Mesendoderm (in vitro differentiated cells): ENCODE data around the gene SWAP70.

Experiments
- DNase-seq: peaks from one replicate; pipeline ENCODE4 v3.0.0; 2013
- H2AK5ac ChIP-seq: 2 replicates; pipeline ENCODE4 v1.6.1; 2013; ENCODE audit warnings: low read length, inconsistent platforms
- H2BK120ac ChIP-seq: 2 replicates; pipeline ENCODE4 v1.6.1; 2013; ENCODE audit warnings: low read depth, mild to moderate bottlenecking, low read length, moderate library complexity, mixed read lengths
- H2BK15ac ChIP-seq: replicated peaks from 2 replicates; pipeline ENCODE4 v1.6.1; 2013; ENCODE audit warnings: low read depth, mild to moderate bottlenecking, moderate library complexity
- H2BK5ac ChIP-seq: 2 replicates; pipeline ENCODE4 v1.6.1; 2013; ENCODE audit warnings: low read length, inconsistent platforms
- H3K18ac ChIP-seq: 2 replicates; pipeline ENCODE4 v1.6.1; 2013; ENCODE audit warnings: mild to moderate bottlenecking, low read length, mixed read lengths
- H3K23ac ChIP-seq: one replicate; pipeline ENCODE4 v1.6.1; 2013; ENCODE audit warnings: low read length
- H3K27ac ChIP-seq: 2 replicates; pipeline ENCODE4 v1.5.1; 2013; ENCODE audit warnings: low read depth, mild to moderate bottlenecking, inconsistent platforms, low read length, moderate library complexity
- H3K27me3 ChIP-seq: 2 replicates; pipeline ENCODE4 v1.6.1; 2013; ENCODE audit warnings: low read length, control low read depth, mild to moderate bottlenecking, inconsistent platforms; ENCODE audit not compliant: insufficient read depth, poor library complexity
- H3K36me3 ChIP-seq: 2 replicates; pipeline ENCODE4 v1.6.1; 2013; ENCODE audit warnings: low read length, inconsistent platforms; ENCODE audit not compliant: control insufficient read depth, insufficient read depth
- H3K4ac ChIP-seq: one replicate; pipeline ENCODE4 v1.6.1; 2013; ENCODE audit warnings: low read depth, mild to moderate bottlenecking, low read length, moderate library complexity
- H3K4me1 ChIP-seq: 2 replicates; pipeline ENCODE4 v1.6.1; 2013; ENCODE audit warnings: low read depth, low read length, inconsistent platforms; ENCODE audit not compliant: control insufficient read depth
- H3K4me2 ChIP-seq: 2 replicates; pipeline ENCODE4 v1.6.1; 2013; ENCODE audit warnings: low read length
- H3K4me3 ChIP-seq: 2 replicates; pipeline ENCODE4 v1.5.1; 2013; ENCODE audit warnings: mild to moderate bottlenecking, low read length
- H3K56ac ChIP-seq: one replicate; pipeline ENCODE4 v1.6.1; 2013; ENCODE audit warnings: low read length
- H3K79me1 ChIP-seq: 2 replicates; pipeline ENCODE4 v1.6.1; 2013; ENCODE audit warnings: low read length, inconsistent platforms
- H3K79me2 ChIP-seq: 2 replicates; pipeline ENCODE4 v1.6.1; 2013; ENCODE audit warnings: mild to moderate bottlenecking, low read length; ENCODE audit not compliant: control insufficient read depth, insufficient read depth
- H3K9ac ChIP-seq: 2 replicates; pipeline ENCODE4 v1.6.1; 2013; ENCODE audit warnings: low read length, inconsistent platforms
- H4K5ac ChIP-seq: one replicate; pipeline ENCODE4 v1.6.1; 2013; ENCODE audit warnings: low read length
- H4K8ac ChIP-seq: one replicate; pipeline ENCODE4 v1.6.1; 2013; ENCODE audit warnings: low read depth, mild to moderate bottlenecking, control low read depth, low read length, moderate library complexity
- WGBS: extraction: QIAGEN DNeasy Blood & Tissue Kit; methylation state at CpG from one replicate; pipeline ENCODE4 v1.1.7; 2013; ENCODE audit warnings: low lambda C conversion rate, missing lambda C conversion rate; ENCODE audit not compliant: insufficient coverage; ENCODE audit errors: extremely low coverage; 5-methylcytosine and 5-hydroxymethylcytosine counted together

Gene SWAP70

DNA sequence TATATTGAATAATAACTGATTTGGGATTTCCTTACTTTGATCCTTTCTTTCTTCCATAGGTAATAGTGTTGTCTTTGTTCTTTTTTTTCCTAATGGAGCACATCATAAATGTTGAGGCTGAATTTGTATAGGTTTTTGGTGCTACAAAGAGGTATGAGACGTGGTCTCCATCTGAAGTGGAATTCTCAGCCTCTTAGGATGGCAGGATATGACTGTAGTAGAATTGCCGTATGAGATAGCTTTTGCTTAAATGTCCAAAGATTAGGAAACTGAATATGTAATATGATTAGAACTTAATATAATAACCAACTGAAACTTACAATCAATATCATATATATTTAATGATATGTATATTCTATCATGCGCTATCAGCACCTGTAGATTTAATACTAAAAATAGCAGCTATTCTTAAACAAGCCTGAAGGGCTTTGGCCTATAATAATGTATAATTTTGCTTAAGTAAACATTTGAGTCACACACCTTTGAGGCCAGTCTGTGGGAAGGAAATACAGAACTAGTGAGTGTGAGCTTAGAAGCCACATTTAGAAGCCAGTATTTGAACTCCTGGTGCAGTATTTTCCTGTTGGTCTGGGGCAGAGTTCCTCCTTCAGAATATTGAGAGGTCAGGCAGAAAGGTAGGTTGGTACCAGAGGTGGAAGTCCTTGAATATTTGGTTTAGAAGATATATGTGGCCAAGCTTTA lies 62.6 kb downstream of the SWAP70 start:
- Histone ChIP-seq H4K5ac (no peak overlapping the region), H2BK15ac (no peak overlapping the region), H2BK120ac (no peak overlapping the region), H2BK5ac (no peak overlapping the region), H3K4ac (no peak overlapping the region), H3K4me1 (no peaks in the 10 kb centered on the region), H3K4me2 (no peak overlapping the region), H3K56ac (no peak overlapping the region), H3K36me3 (no peaks in the 10 kb centered on the region), H3K79me1 (no peaks in the 10 kb centered on the region), H3K23ac (no peak overlapping the region), H3K79me2 (no peaks in the 10 kb centered on the region), H3K9ac (no peak overlapping the region), H2AK5ac (no peak overlapping the region), H3K27me3 (no peaks in the 10 kb centered on the region), H3K4me3 (no peak overlapping the region), H3K27ac (no peak overlapping the region), H3K18ac (no peak overlapping the region), H4K8ac (no peak overlapping the region)
- no CpG with 5 or more reads among the region's 3 CpGs for WGBS
- no peak for DNase-seq

DNA sequence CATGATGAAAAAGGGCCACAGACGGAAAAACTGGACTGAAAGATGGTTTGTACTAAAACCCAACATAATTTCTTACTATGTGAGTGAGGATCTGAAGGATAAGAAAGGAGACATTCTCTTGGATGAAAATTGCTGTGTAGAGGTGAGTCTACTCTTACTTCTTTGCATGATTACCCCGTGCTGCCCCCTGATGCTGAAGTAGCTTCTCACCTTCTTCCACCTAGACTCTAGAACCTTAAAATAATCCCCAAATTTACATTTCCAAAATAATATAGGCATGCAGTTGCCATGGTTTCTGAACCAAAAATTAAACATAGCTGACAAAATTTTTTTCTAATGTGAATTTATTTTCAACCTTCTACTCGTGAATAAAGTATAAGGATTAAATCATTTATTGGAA lies 64.2 kb downstream of the SWAP70 start:
- Histone ChIP-seq H3K79me2 (no peaks in the 10 kb centered on the region), H2BK5ac (no peak overlapping the region), H3K9ac (no peak overlapping the region), H3K23ac (no peak overlapping the region), H3K4me2 (no peak overlapping the region), H4K5ac (no peak overlapping the region), H3K4me1 (no peaks in the 10 kb centered on the region), H4K8ac (no peak overlapping the region), H3K4ac (no peak overlapping the region), H3K18ac (no peak overlapping the region), H2BK120ac (no peak overlapping the region), H2BK15ac (no peak overlapping the region), H3K36me3 (no peaks in the 10 kb centered on the region), H3K79me1 (no peaks in the 10 kb centered on the region), H3K27ac (no peak overlapping the region), H2AK5ac (no peak overlapping the region), H3K56ac (no peak overlapping the region), H3K27me3 (no peaks in the 10 kb centered on the region), H3K4me3 (no peak overlapping the region)
- DNase-seq: no peak
- WGBS: no CpG with 5 or more reads among the region's 3 CpGs

DNA sequence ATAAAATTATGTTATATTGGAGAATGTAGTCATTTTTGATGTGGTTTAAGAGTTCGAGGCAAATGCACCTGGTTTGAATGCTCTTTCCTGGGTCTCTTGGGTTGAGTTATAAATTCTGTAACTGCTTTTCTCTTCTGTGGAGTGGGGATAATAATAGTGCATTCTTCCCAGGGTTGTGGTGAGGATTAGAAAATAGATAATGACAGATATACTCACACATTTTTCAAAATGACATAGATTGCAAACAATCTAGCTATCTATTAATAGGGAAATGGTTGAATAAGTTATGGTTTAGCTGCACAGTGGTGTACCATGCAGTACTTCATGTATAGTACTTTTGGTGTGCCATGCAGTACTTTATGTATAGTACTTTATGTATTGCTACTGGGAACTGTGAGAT lies 67.4 kb downstream of the SWAP70 start:
- Histone ChIP-seq H3K79me1 (no peaks in the 10 kb centered on the region), H3K4me1 (no peaks in the 10 kb centered on the region), H4K8ac (no peak overlapping the region), H3K27ac (no peak overlapping the region), H3K56ac (no peak overlapping the region), H3K36me3 (no peaks in the 10 kb centered on the region), H2AK5ac (no peak overlapping the region), H3K18ac (no peak overlapping the region), H3K4ac (no peak overlapping the region), H2BK15ac (no peak overlapping the region), H3K79me2 (no peaks in the 10 kb centered on the region), H2BK5ac (no peak overlapping the region), H3K23ac (no peak overlapping the region), H3K9ac (no peak overlapping the region), H3K27me3 (no peaks in the 10 kb centered on the region), H3K4me3 (no peak overlapping the region), H4K5ac (no peak overlapping the region), H2BK120ac (no peak overlapping the region), H3K4me2 (no peak overlapping the region)
- WGBS: no CpG with 5 or more reads among the region's 1 CpG
- DNase-seq: no peak

DNA sequence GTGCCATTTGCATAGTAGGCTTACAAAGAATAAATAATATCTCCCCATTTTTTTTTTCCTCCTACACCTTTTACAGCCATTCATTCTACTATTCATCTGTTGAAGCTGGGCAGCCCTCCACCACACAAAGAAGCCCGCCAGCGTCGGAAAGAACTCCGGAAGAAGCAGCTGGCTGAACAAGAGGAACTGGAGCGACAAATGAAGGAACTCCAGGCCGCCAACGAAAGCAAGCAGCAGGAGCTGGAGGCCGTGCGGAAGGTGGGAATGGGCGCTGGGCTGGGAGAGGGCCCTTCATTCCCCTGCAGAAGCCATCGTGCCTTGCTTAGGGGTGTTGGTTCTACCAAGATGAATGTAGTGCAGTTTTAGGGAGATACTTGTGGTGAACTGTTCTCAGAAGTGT lies 68.6 kb downstream of the SWAP70 start:
- H3K36me3 ChIP-seq: no peaks in the 10 kb centered on the region
- no peak overlapping the region for H3K4ac ChIP-seq
- H3K56ac ChIP-seq: no peak overlapping the region
- WGBS: no CpG with 5 or more reads among the region's 11 CpGs
- H3K18ac ChIP-seq: no peak overlapping the region
- no peak overlapping the region for H2BK15ac ChIP-seq
- no peak overlapping the region for H3K23ac ChIP-seq
- H3K27me3 ChIP-seq: no peaks in the 10 kb centered on the region
- H3K9ac ChIP-seq: no peak overlapping the region
- H4K8ac ChIP-seq: no peak overlapping the region
- H2AK5ac ChIP-seq: no peak overlapping the region
- H2BK120ac ChIP-seq: no peak overlapping the region
- no peaks in the 10 kb centered on the region for H3K79me2 ChIP-seq
- H2BK5ac ChIP-seq: no peak overlapping the region
- H3K4me3 ChIP-seq: no peak overlapping the region
- no peak overlapping the region for H3K27ac ChIP-seq
- H3K79me1 ChIP-seq: no peaks in the 10 kb centered on the region
- no peaks in the 10 kb centered on the region for H3K4me1 ChIP-seq
- no peak overlapping the region for H3K4me2 ChIP-seq
- DNase-seq: no peak
- H4K5ac ChIP-seq: no peak overlapping the region

DNA sequence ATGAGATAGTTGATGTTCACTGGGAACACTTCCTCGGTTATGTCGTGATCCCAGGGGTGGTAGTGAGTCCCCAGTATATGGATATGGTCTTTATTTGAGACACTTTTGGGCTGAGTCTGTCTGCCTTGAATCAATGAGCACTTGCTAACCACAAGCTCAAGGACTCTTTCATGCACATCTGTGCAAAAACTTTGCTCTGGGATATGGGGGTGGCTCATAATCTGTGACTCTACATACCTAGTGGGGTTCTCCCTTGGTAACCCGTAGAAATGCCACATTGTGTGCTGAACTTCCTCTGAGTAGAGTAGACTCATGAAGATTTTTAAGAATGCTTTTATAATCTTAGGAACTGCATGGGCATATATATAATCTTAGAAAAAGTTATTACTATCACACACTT lies 69.3 kb downstream of the SWAP70 start:
- no peak overlapping the region for H3K4me2 ChIP-seq
- no peak overlapping the region for H2BK120ac ChIP-seq
- H2AK5ac ChIP-seq: no peak overlapping the region
- no peak overlapping the region for H3K9ac ChIP-seq
- H3K56ac ChIP-seq: no peak overlapping the region
- H3K79me1 ChIP-seq: no peaks in the 10 kb centered on the region
- H3K27ac ChIP-seq: no peak overlapping the region
- H4K8ac ChIP-seq: no peak overlapping the region
- H3K18ac ChIP-seq: no peak overlapping the region
- no peak overlapping the region for H3K23ac ChIP-seq
- H3K27me3 ChIP-seq: no peaks in the 10 kb centered on the region
- H2BK5ac ChIP-seq: no peak overlapping the region
- peaks cover 2% of the 10 kb centered on the region for H3K36me3 ChIP-seq
- H3K79me2 ChIP-seq: no peaks in the 10 kb centered on the region
- H4K5ac ChIP-seq: no peak overlapping the region
- H3K4ac ChIP-seq: no peak overlapping the region
- no peak overlapping the region for H2BK15ac ChIP-seq
- no peak overlapping the region for H3K4me3 ChIP-seq
- DNase-seq: no peak
- no peaks in the 10 kb centered on the region for H3K4me1 ChIP-seq
- no CpG with 5 or more reads among the region's 3 CpGs for WGBS

DNA sequence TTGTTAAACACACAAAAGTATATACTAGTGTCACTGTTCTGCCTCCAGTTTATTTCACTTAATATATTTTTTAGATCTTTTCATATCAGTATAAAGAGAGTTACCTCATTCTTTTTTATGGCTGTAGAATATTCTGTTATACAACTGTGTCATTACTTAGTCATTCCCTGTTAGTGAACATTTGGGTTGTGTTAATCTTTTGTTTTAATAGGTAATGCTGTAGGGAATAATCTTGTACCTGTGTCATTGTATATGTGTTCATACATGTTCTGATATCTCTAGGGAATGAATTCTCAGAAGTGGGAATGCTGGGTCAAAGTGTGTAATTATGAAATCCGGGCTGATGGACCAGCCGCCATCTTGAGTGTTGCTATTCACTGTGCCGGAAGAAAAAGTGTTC lies 71.4 kb downstream of the SWAP70 start:
- no peak overlapping the region for H3K4ac ChIP-seq
- H2BK5ac ChIP-seq: no peak overlapping the region
- H3K18ac ChIP-seq: no peak overlapping the region
- H2BK120ac ChIP-seq: no peak overlapping the region
- H3K23ac ChIP-seq: no peak overlapping the region
- no peaks in the 10 kb centered on the region for H3K27me3 ChIP-seq
- H3K27ac ChIP-seq: no peak overlapping the region
- H2AK5ac ChIP-seq: no peak overlapping the region
- H3K36me3 ChIP-seq: peaks cover 3% of the 10 kb centered on the region
- no peak overlapping the region for H3K56ac ChIP-seq
- no peak overlapping the region for H3K9ac ChIP-seq
- H3K79me2 ChIP-seq: no peaks in the 10 kb centered on the region
- WGBS: no CpG with 5 or more reads among the region's 3 CpGs
- no peaks in the 10 kb centered on the region for H3K79me1 ChIP-seq
- H3K4me3 ChIP-seq: no peak overlapping the region
- no peak overlapping the region for H4K8ac ChIP-seq
- no peaks in the 10 kb centered on the region for H3K4me1 ChIP-seq
- no peak overlapping the region for H2BK15ac ChIP-seq
- no peak overlapping the region for H4K5ac ChIP-seq
- no peak overlapping the region for H3K4me2 ChIP-seq
- no peak for DNase-seq
